H1 (cell line): Measurements from ENCODE around the gene MCAT. TPM values are rescaled to one million over a fixed set of nuclear protein-coding genes. Genes with fewer than 3 reads are reported as not detected.

Experiments used
- CTCF ChIA-PET: fragments of 300-600 bp; sonication (Branson Sonifier 250); formaldehyde crosslinking; loops from one replicate; lab custom pipeline; 2021; ENCODE audit not compliant: partially characterized antibody; lab: Charles Lee
- POLR2A ChIA-PET: fragments of 300-600 bp; sonication (Branson Sonifier 250); formaldehyde crosslinking; loops from one replicate; lab custom pipeline; 2021; ENCODE audit warnings: inconsistent platforms; ENCODE audit not compliant: partially characterized antibody; lab: Charles Lee
- DNase-seq, 2 experiments: peaks; one replicate each; pipeline versions ENCODE4 v3.0.0 to v3.0.0-alpha.2; 2010 to 2022; ENCODE audit warnings: low spot score in 2 of 2, low read depth in 1 of 2, mixed read lengths in 1 of 2
- FAIRE-seq: peaks from 2 replicates; lab custom pipeline; 2011; peaks lifted over from hg19 to GRCh38; lab: Jason Lieb, UNC
- H2AFZ ChIP-seq: 2 replicates; pipeline ENCODE4 v1.8.1; 2012; ENCODE audit warnings: low read length, inconsistent platforms
- H2AK5ac ChIP-seq: 2 replicates; pipeline ENCODE4 v1.6.1; 2013; ENCODE audit warnings: low read depth, low read length
- H2BK120ac ChIP-seq: replicated peaks from 2 replicates; pipeline ENCODE3; 2013; ENCODE audit warnings: low read depth, low read length, inconsistent platforms
- H2BK12ac ChIP-seq: 2 replicates; pipeline ENCODE4 v1.6.1; 2013; ENCODE audit warnings: low read depth, low read length
- H2BK15ac ChIP-seq: 2 replicates; pipeline ENCODE4 v1.6.1; 2013; ENCODE audit warnings: low read length
- H2BK20ac ChIP-seq: 2 replicates; pipeline ENCODE4 v1.6.1; 2013; ENCODE audit warnings: low read length
- H2BK5ac ChIP-seq: 2 replicates; pipeline ENCODE4 v1.6.1; 2013; ENCODE audit warnings: low read depth, low read length
- H3K14ac ChIP-seq: 2 replicates; pipeline ENCODE4 v1.6.1; 2013; ENCODE audit warnings: inconsistent platforms; ENCODE audit not compliant: insufficient read length
- H3K18ac ChIP-seq: 2 replicates; pipeline ENCODE4 v1.6.1; 2013; ENCODE audit warnings: low read length; ENCODE audit errors: extremely low read depth
- H3K23ac ChIP-seq: 2 replicates; pipeline ENCODE4 v1.6.1; 2013; ENCODE audit warnings: inconsistent platforms; ENCODE audit not compliant: insufficient read length
- H3K23me2 ChIP-seq: 2 replicates; pipeline ENCODE4 v1.6.1; 2013; ENCODE audit warnings: low read depth, low read length
- H3K27ac ChIP-seq: 2 replicates; pipeline ENCODE4 v1.6.1; 2011; ENCODE audit warnings: low read depth, low read length, inconsistent platforms
- H3K27me3 ChIP-seq, 4 experiments: replicated peaks in 1 of 4; 1 replicate in 1 of 4; 2 replicates in 3 of 4; pipeline versions ENCODE4 v1.6.1 to v1.8.1; 2011 to 2013; ENCODE audit warnings: low read length in 3 of 4, mild to moderate bottlenecking in 3 of 4, inconsistent platforms in 2 of 4, mixed read lengths in 2 of 4, moderate library complexity in 1 of 4; ENCODE audit not compliant: control insufficient read depth in 3 of 4, insufficient read depth in 3 of 4; ENCODE audit errors: extremely low read depth in 1 of 4
- H3K36me3 ChIP-seq, 4 experiments: 2 replicates each; pipeline versions ENCODE4 v1.6.1 to v1.8.1; 2011 to 2013; ENCODE audit warnings: mild to moderate bottlenecking in 4 of 4, low read length in 3 of 4, moderate library complexity in 2 of 4, control low read depth in 1 of 4, inconsistent platforms in 1 of 4; ENCODE audit not compliant: insufficient read depth in 4 of 4, control insufficient read depth in 2 of 4
- H3K4ac ChIP-seq: replicated peaks from 2 replicates; pipeline ENCODE3; 2013; ENCODE audit warnings: low read length, low read depth, mixed read lengths, inconsistent platforms; ENCODE audit not compliant: insufficient read length
- H3K4me1 ChIP-seq, 4 experiments: replicated peaks in 1 of 4; 1 replicate in 1 of 4; 2 replicates in 3 of 4; pipeline versions ENCODE4 v1.6.1 to v1.8.1; 2011 to 2013; ENCODE audit warnings: low read length in 3 of 4, inconsistent platforms in 2 of 4, mixed read lengths in 1 of 4; ENCODE audit not compliant: insufficient read depth in 4 of 4, control insufficient read depth in 3 of 4
- H3K4me2 ChIP-seq, 2 experiments: 2 replicates each; pipeline versions ENCODE4 v1.6.1 to v1.8.1; 2011 to 2013; ENCODE audit warnings: low read depth in 2 of 2, low read length in 2 of 2, control low read depth in 1 of 2, inconsistent platforms in 1 of 2, mild to moderate bottlenecking in 1 of 2; ENCODE audit not compliant: insufficient read depth in 1 of 2
- H3K4me3 ChIP-seq, 4 experiments: fragments of 200-600, 300-600 bp in 1 of 4; sonication (generic), shearing (Covaris generic), sonication (Bioruptor Twin) in 1 of 4; 2 replicates each; pipeline versions ENCODE4 v1.5.1 to v1.8.1; 2011 to 2016; ENCODE audit warnings: low read length in 4 of 4, low read depth in 3 of 4, control low read depth in 2 of 4, inconsistent platforms in 2 of 4, mild to moderate bottlenecking in 2 of 4, mixed read lengths in 1 of 4, moderate library complexity in 1 of 4; ENCODE audit not compliant: insufficient read depth in 2 of 4; ENCODE audit errors: extremely low read depth in 1 of 4
- H3K56ac ChIP-seq: replicated peaks from 2 replicates; pipeline ENCODE3; 2013; ENCODE audit warnings: low read depth, mild to moderate bottlenecking, mixed read lengths, low read length, inconsistent platforms; ENCODE audit not compliant: insufficient read length
- H3K79me1 ChIP-seq: 2 replicates; pipeline ENCODE4 v1.6.1; 2013; ENCODE audit warnings: low read depth, low read length, control low read depth
- H3K79me2 ChIP-seq, 2 experiments: 2 replicates each; pipeline versions ENCODE4 v1.6.1 to v1.8.1; 2012 to 2013; ENCODE audit warnings: low read length in 2 of 2, mild to moderate bottlenecking in 2 of 2, inconsistent platforms in 1 of 2; ENCODE audit not compliant: insufficient read depth in 2 of 2, control insufficient read depth in 1 of 2
- H3K9ac ChIP-seq, 4 experiments: replicated peaks in 1 of 4; 1 replicate in 1 of 4; 2 replicates in 3 of 4; pipeline versions ENCODE4 v1.6.1 to v1.8.1; 2011 to 2013; ENCODE audit warnings: low read depth in 3 of 4, low read length in 3 of 4, control low read depth in 2 of 4, mild to moderate bottlenecking in 2 of 4, moderate library complexity in 2 of 4, inconsistent platforms in 1 of 4; ENCODE audit errors: extremely low read depth in 1 of 4
- H3K9me3 ChIP-seq, 2 experiments: 2 replicates each; pipeline versions ENCODE4 v1.6.1 to v1.8.1; 2012 to 2013; ENCODE audit warnings: mild to moderate bottlenecking in 2 of 2, moderate library complexity in 2 of 2, control low read depth in 1 of 2, inconsistent platforms in 1 of 2, low read depth in 1 of 2, low read length in 1 of 2, mixed read lengths in 1 of 2; ENCODE audit not compliant: insufficient read depth in 2 of 2
- H4K20me1 ChIP-seq, 2 experiments: replicated peaks in 1 of 2; 2 replicates each; pipeline versions ENCODE3 to v1.8.1; 2011 to 2013; ENCODE audit warnings: inconsistent platforms in 2 of 2, low read length in 2 of 2, mild to moderate bottlenecking in 1 of 2; ENCODE audit not compliant: insufficient read depth in 2 of 2, control insufficient read depth in 1 of 2
- H4K5ac ChIP-seq: 2 replicates; pipeline ENCODE4 v1.6.1; 2013; ENCODE audit warnings: low read length, low read depth, mixed read lengths, inconsistent platforms; ENCODE audit not compliant: insufficient read length
- H4K8ac ChIP-seq: 2 replicates; pipeline ENCODE4 v1.8.0; 2013; ENCODE audit warnings: mild to moderate bottlenecking, moderate library complexity, low read length, inconsistent platforms; ENCODE audit not compliant: insufficient read depth; ENCODE audit errors: extremely low read depth
- H4K91ac ChIP-seq: replicated peaks from 2 replicates; pipeline ENCODE3; 2013; ENCODE audit warnings: low read length, mixed read lengths, inconsistent platforms; ENCODE audit not compliant: insufficient read length
- CHD2 ChIP-seq: IDR thresholded peaks from 2 replicates; pipeline ENCODE4 v1.6.1; 2012; ENCODE audit warnings: low read length, improper control_type of control experiment
- CREB1 ChIP-seq: IDR thresholded peaks from 2 replicates; pipeline ENCODE4 v1.6.1; 2012; ENCODE audit warnings: inconsistent platforms
- KDM5A ChIP-seq: fragments of 200-600 bp; IDR thresholded peaks from 2 replicates; pipeline ENCODE4 v1.7.1; 2012; ENCODE audit warnings: mild to moderate bottlenecking, low read length, inconsistent platforms, mixed read lengths
- RAD21 ChIP-seq, 2 experiments: IDR thresholded peaks in 1 of 2; conservative IDR thresholded peaks in 1 of 2; 2 replicates each; pipeline ENCODE4 v1.6.1; 2011; ENCODE audit warnings: low read depth in 2 of 2, low read length in 2 of 2, improper control_type of control experiment in 1 of 2, inconsistent platforms in 1 of 2, mild to moderate bottlenecking in 1 of 2, moderate library complexity in 1 of 2
- SAP30 ChIP-seq: fragments of 300-600 bp; sonication (generic); IDR thresholded peaks from 2 replicates; pipeline ENCODE4 v1.7.1; 2012; ENCODE audit warnings: low read length, moderate library complexity, mild to moderate bottlenecking, inconsistent platforms; ENCODE audit not compliant: insufficient read depth, insufficient replicate concordance
- WGBS, 2 experiments: shearing (Covaris generic) in 1 of 2; methylation state at CpG; one replicate each; pipeline versions ENCODE4 v1.1.6 to v1.1.7; 2013 to 2015; ENCODE audit warnings: low lambda C conversion rate in 2 of 2, mixed read lengths in 2 of 2, inconsistent platforms in 1 of 2, low coverage in 1 of 2, missing lambda C conversion rate in 1 of 2; ENCODE audit not compliant: insufficient replicate concordance in 2 of 2, insufficient coverage in 1 of 2, insufficient read length in 1 of 2; ENCODE audit errors: extremely low coverage in 1 of 2, missing lambda C conversion rate in 1 of 2; 5-methylcytosine and 5-hydroxymethylcytosine counted together
- polyA plus RNA-seq, 7 experiments: library from polyadenylated mRNA; depleted of rRNA in 3 of 7; stranded (reverse) in 5 of 7; unstranded in 2 of 7; fragments of >200 nt in 5 of 7; fragments of 200-250 nt in 2 of 7; gene quantifications; 1 replicate in 5 of 7; 2 replicates in 1 of 7; 4 replicates in 1 of 7; pipeline versions ENCODE4 v1.2.1 to v1.2.3, GENCODE V29; 2011 to 2013; ENCODE audit warnings: missing spikeins in 2 of 7, mixed read lengths in 2 of 7
- total RNA-seq: library from RNA; stranded (reverse); fragmentation: NEBNext Ultra II Directional; extraction: Animal tissue kit (Norgen Biotek cat#: 25700); gene quantifications from 2 replicates; pipeline ENCODE4 v1.2.1, GENCODE V29; 2021
- TF ChIP-seq, protein P1 (sequence below): IDR thresholded peaks from 2 replicates; pipeline ENCODE4 v1.6.1; 2012; ENCODE audit warnings: low read length, inconsistent platforms
- TF ChIP-seq, protein P2 (sequence below), 3 experiments: IDR thresholded peaks; 1 replicate in 2 of 3; 2 replicates in 1 of 3; pipeline versions ENCODE4 v1.5.1 to v1.6.1; 2011; ENCODE audit warnings: low read length in 3 of 3, mild to moderate bottlenecking in 3 of 3, inconsistent platforms in 2 of 3, low read depth in 1 of 3, moderate library complexity in 1 of 3; ENCODE audit not compliant: insufficient read depth in 1 of 3; ENCODE audit errors: control extremely low read depth in 1 of 3

The MCAT gene
- total and polyA plus RNA-seq, 2 of the 8 experiments (the other 6 are each of a cell fraction or from before 2014, with no cell fraction given), result 15.8 to 17.4 TPM

DNA sequence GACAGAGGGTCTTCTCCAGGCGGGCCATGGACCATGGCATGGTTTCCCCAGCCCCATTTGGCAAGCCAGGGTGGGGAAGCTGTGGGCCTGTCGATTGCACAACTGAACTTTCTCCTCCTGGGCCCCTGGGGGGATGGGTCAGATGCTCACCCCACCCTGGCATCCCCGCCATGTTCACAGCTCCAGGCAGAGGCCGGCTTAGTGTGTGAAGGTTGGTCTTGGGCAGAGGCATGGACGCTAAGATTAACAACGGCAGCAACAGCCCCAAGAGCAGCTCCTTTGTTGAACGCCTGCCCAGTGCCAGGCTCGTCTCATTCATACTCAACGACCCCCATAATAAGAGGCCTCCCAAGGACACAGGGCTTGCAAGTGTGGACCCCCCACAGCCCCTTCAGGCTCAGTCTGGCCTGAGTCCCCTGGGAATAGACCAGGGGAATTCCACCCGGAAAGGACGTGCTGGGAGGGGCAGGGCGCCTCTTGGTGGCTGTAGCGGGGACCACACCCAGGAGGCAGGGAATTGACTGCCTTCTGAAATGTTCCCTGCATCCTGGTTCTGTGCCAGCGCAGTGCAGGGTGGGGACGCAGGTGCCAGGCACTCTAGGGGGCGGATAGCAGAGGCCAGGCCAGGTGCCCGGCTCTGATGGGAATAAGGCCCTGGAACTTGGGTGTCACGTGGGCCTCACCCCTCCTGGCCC lies 16.4 kb upstream of the MCAT start:
- Histone ChIP-seq H3K9ac (no peak overlapping the region; a peak in 1 of 7 replicates), H2BK15ac (no peak overlapping the region), H4K8ac (no peak overlapping the region), H3K4me1 (peaks cover 0 to 8% (median 5%) of the 10 kb centered on the region in 4 experiments; a peak in 4 of 7 replicates), H3K14ac (no peak overlapping the region), H3K79me1 (no peaks in the 10 kb centered on the region), H2BK20ac (no peak overlapping the region), H3K9me3 (no peaks in the 10 kb centered on the region), H3K18ac (0 out of 2 replicates have a peak overlapping the region, but pooled peaks have one; percentile 32), H3K23ac (no peak overlapping the region), H4K91ac (no peak overlapping the region), H2BK12ac (no peak overlapping the region), H3K56ac (no peak overlapping the region), H3K27ac (no peak overlapping the region), H4K5ac (no peak overlapping the region), H3K36me3 (no peaks in the 10 kb centered on the region), H3K27me3 (no peaks in the 10 kb centered on the region; a peak in 1 of 7 replicates), H3K4me3 (no peak overlapping the region), H3K4me2 (no peak overlapping the region), H4K20me1 (peaks cover 0 to 4% of the 10 kb centered on the region in 2 experiments), H3K23me2 (no peaks in the 10 kb centered on the region), H3K4ac (no peak overlapping the region), H3K79me2 (no peaks in the 10 kb centered on the region), H2BK120ac (no peak overlapping the region), H2AK5ac (no peak overlapping the region), H2BK5ac (no peak overlapping the region), H2AFZ (no peak overlapping the region)
- ChIA-PET CTCF (interaction anchor here (0.6 to 1.3 kb wide), 13 partner anchors 10 to 360 kb away, joined by 3 to 4 read pairs (median 3); partner anchors contain the start of gene MCAT), POLR2A (interaction anchor here (2.3 kb wide), 1 partner anchor 9 kb away, joined by 11 read pairs; no protein-coding TSS in a partner anchor)
- no peak for FAIRE-seq
- WGBS, 2 experiments, result 73% methylated on average over 17 of the region's 18 CpGs; no CpG with 5 or more reads in 1 of the 2 experiments
- DNase-seq, result peak in 1 of 2 experiments; percentile 77
- TF ChIP-seq CREB1 (peak; percentile 9; the same call in 1 of the 2 replicates), KDM5A (no peak), CHD2 (no peak), RAD21 (IDR thresholded peaks at IDR 0.05 in 1 of 2, conservative IDR thresholded peaks at IDR 0.05 in 1 of 2; ENCODE audit: low read depth in 2 of 2, low read length in 2 of 2) (peak; percentile 74 to 81), SAP30 (no peak)
- TF ChIP-seq, protein P1, sequence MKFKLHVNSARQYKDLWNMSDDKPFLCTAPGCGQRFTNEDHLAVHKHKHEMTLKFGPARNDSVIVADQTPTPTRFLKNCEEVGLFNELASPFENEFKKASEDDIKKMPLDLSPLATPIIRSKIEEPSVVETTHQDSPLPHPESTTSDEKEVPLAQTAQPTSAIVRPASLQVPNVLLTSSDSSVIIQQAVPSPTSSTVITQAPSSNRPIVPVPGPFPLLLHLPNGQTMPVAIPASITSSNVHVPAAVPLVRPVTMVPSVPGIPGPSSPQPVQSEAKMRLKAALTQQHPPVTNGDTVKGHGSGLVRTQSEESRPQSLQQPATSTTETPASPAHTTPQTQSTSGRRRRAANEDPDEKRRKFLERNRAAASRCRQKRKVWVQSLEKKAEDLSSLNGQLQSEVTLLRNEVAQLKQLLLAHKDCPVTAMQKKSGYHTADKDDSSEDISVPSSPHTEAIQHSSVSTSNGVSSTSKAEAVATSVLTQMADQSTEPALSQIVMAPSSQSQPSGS, result no peak
- TF ChIP-seq, protein P2, sequence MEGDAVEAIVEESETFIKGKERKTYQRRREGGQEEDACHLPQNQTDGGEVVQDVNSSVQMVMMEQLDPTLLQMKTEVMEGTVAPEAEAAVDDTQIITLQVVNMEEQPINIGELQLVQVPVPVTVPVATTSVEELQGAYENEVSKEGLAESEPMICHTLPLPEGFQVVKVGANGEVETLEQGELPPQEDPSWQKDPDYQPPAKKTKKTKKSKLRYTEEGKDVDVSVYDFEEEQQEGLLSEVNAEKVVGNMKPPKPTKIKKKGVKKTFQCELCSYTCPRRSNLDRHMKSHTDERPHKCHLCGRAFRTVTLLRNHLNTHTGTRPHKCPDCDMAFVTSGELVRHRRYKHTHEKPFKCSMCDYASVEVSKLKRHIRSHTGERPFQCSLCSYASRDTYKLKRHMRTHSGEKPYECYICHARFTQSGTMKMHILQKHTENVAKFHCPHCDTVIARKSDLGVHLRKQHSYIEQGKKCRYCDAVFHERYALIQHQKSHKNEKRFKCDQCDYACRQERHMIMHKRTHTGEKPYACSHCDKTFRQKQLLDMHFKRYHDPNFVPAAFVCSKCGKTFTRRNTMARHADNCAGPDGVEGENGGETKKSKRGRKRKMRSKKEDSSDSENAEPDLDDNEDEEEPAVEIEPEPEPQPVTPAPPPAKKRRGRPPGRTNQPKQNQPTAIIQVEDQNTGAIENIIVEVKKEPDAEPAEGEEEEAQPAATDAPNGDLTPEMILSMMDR (IDR thresholded peaks at IDR 0.05; ENCODE audit: control extremely low read depth in 1 of 3, insufficient read depth in 1 of 3, low read depth in 1 of 3, low read length in 3 of 3), result peak; percentile 74 to 91 (median 84)
